Esophagus squamous epithelium (tissue), 5 donors: Measurements from ENCODE around the gene ZNF586. TPM values are rescaled to one million over a fixed set of nuclear protein-coding genes. Genes with fewer than 3 reads are reported as not detected.

ENCODE experiments used
- DNase-seq: peaks from one replicate; lab custom pipeline; 2025; lab: John Stamatoyannopoulos, UW
- H3K27ac ChIP-seq, 4 donors: fragments of 200-600 bp; sonication (generic); one replicate each; pipeline ENCODE4 v1.5.1; 2016 to 2019; ENCODE audit warnings: mild to moderate bottlenecking in 1 of 4
- H3K27me3 ChIP-seq, 4 donors: fragments of 200-600 bp; sonication (generic); 1 replicate in 3 of 4; 2 replicates in 1 of 4; pipeline versions ENCODE4 v1.5.1 to v1.6.0; 2017 to 2021; ENCODE audit warnings: antibody characterized with exemption in 1 of 4
- H3K36me3 ChIP-seq, 3 donors: fragments of 200-600 bp; sonication (generic); one replicate each; pipeline ENCODE4 v1.5.1; 2016 to 2019
- H3K4me1 ChIP-seq, 3 donors: fragments of 200-600 bp; sonication (generic); one replicate each; pipeline ENCODE4 v1.5.1; 2017 to 2019
- H3K4me3 ChIP-seq, 4 donors: fragments of 200-600 bp; sonication (generic); 1 replicate in 3 of 4; 2 replicates in 1 of 4; pipeline ENCODE4 v1.5.1; 2016 to 2019; ENCODE audit warnings: mild to moderate bottlenecking in 2 of 4, moderate library complexity in 1 of 4
- H3K9me3 ChIP-seq, 3 donors: fragments of 200-600 bp; sonication (generic); one replicate each; pipeline ENCODE4 v1.5.1; 2016 to 2019
- CTCF ChIP-seq, 6 experiments: fragments of 450-650 bp in 4 of 6; fragments of 200-600 bp in 2 of 6; sonication (generic) in 2 of 6; IDR thresholded peaks; one replicate each; pipeline ENCODE4 v1.5.1; 2016 to 2019; ENCODE audit warnings: antibody characterized with exemption in 6 of 6, mild to moderate bottlenecking in 4 of 6, moderate library complexity in 4 of 6
- POLR2A ChIP-seq, 4 donors: fragments of 450-650 bp; IDR thresholded peaks; one replicate each; pipeline ENCODE4 v1.6.1; 2017; ENCODE audit warnings: antibody characterized with exemption in 4 of 4, mild to moderate bottlenecking in 4 of 4, moderate library complexity in 3 of 4
- WGBS, 2 donors: methylation state at CpG; one replicate each; pipeline ENCODE4 v1.1.5; 2018; 5-methylcytosine and 5-hydroxymethylcytosine counted together
- intact Hi-C: fragments of 100-400 bp; cut with DNase I; formaldehyde crosslinking; loops from one replicate; pipeline ENCODE4 v1.15.0; 2022
- total RNA-seq, 4 donors: library from RNA; depleted of rRNA; stranded (reverse); fragments of >200 nt; gene quantifications; one replicate each; pipeline ENCODE4 v1.1.0, GENCODE V29; 2016
- donor health status: DM: yes; HTN: yes; CAD: no.

Gene ZNF586
- total RNA-seq, 4 donors from 2014 or later: 8.1 to 30.5 (median 22.0) TPM

- WGBS, 2 donors: 16 to 19% methylated on average over 13 of the region's 13 CpGs
- Histone ChIP-seq H3K4me1 (peaks cover 10 to 40% (median 18%) of the 10 kb centered on the region in 3 donors), H3K4me3 (peak overlapping the region; percentile 70 to 85 (median 77)), H3K27ac (peak overlapping the region; percentile 85 to 91 (median 89)), H3K27me3 (no peaks in the 10 kb centered on the region), H3K36me3 (peaks cover 0 to 37% (median 0%) of the 10 kb centered on the region in 3 donors), H3K9me3 (no peaks in the 10 kb centered on the region)
- no peak for DNase-seq
- TF ChIP-seq POLR2A (IDR thresholded peaks at IDR 0.05) (no peak), CTCF (IDR thresholded peaks at IDR 0.05) (no peak)
- intact Hi-C loops: no loop called here
These were observed 44.5 kb downstream of the ZNF586 start for GRCh38 chr19:57813919-57814504.

- peak in 3 of 4 donors; percentile 67 to 79 (median 74) for TF ChIP-seq POLR2A (IDR thresholded peaks at IDR 0.05)
- TF ChIP-seq CTCF (IDR thresholded peaks at IDR 0.05): no peak
- peak within 1 kb of the TSS; percentile 70 to 85 (median 77) for H3K4me3 ChIP-seq
- peak within 1 kb of the TSS; percentile 85 to 91 (median 89) for H3K27ac ChIP-seq
- no peaks in the 10 kb centered on the region for H3K9me3 ChIP-seq
- DNase-seq: peak; percentile 40
- intact Hi-C loops: no loop called here
- H3K27me3 ChIP-seq: no peaks in the 10 kb centered on the region
- peaks cover 10 to 40% (median 18%) of the 10 kb centered on the region in 3 donors for H3K4me1 ChIP-seq
- 0 to 1% methylated on average over 5 to 11 of the region's 50 CpGs for WGBS, 2 donors
- H3K36me3 ChIP-seq: peaks cover 0 to 30% (median 0%) of the 10 kb centered on the region in 3 donors
These were observed 45.2 kb downstream of the ZNF586 start, which contains the start of gene ZNF552 for GRCh38 chr19:57814505-57815246. TSS of gene ZNF552 (minus strand) at chr19:57814913. CDS start at chr19:57814743, 170 bp downstream.

GRCh38 chr19:57815247-57816075 is 46.0 kb downstream of the ZNF586 start:
- Histone ChIP-seq H3K27me3 (no peaks in the 10 kb centered on the region), H3K27ac (peak overlapping the region; percentile 85 to 91 (median 89)), H3K36me3 (peaks cover 0 to 23% (median 0%) of the 10 kb centered on the region in 3 donors), H3K4me3 (peak overlapping the region; percentile 70 to 85 (median 77)), H3K9me3 (no peaks in the 10 kb centered on the region), H3K4me1 (peaks cover 10 to 46% (median 23%) of the 10 kb centered on the region in 3 donors)
- intact Hi-C loops: no loop called here
- DNase-seq: no peak
- no peak for TF ChIP-seq CTCF (IDR thresholded peaks at IDR 0.05)
- TF ChIP-seq POLR2A (IDR thresholded peaks at IDR 0.05): no peak
- 80 to 84% methylated on average over 10 to 12 of the region's 17 CpGs for WGBS, 2 donors

- Histone ChIP-seq H3K36me3 (peaks cover 0 to 13% (median 0%) of the 10 kb centered on the region in 3 donors), H3K27me3 (no peaks in the 10 kb centered on the region), H3K27ac (no peak overlapping the region), H3K4me3 (no peak overlapping the region), H3K4me1 (peaks cover 15 to 58% (median 28%) of the 10 kb centered on the region in 3 donors), H3K9me3 (no peaks in the 10 kb centered on the region)
- DNase-seq: no peak
- TF ChIP-seq CTCF (IDR thresholded peaks at IDR 0.05): no peak
- TF ChIP-seq POLR2A (IDR thresholded peaks at IDR 0.05): no peak
- 97% methylated on average over 7 of the region's 7 CpGs for WGBS, 2 donors
- intact Hi-C loops: no loop called here
These were observed 47.2 kb downstream of the ZNF586 start for GRCh38 chr19:57816652-57817051.
